ENCODE data around the gene SPRING1. TPM values are rescaled to one million over a fixed set of nuclear protein-coding genes. Genes with fewer than 3 reads are reported as not detected.

Gene SPRING1
- total RNA-seq, 1 donor from 2014 or later, result 9.1 TPM

DNA sequence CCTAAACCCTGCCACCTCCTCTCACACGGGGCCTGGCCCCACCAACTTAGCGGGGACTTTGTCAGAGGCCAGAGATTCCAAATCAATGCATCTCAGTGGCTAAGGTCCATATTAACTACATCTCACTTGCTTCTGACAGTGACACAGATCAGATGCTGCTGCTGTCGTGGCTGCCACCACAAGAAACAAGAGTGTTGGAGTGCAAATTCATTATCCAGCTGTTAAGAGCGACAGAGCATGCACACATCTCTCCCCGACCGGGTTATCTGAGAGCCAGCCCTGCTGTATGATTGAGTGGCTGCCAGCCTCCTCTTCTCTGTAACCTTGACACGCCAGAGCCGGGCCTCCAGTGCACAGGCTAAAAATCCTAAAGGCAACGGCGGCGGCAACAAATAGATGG, 40.2 kb downstream of the SPRING1 start:
- peaks cover 13% of the 10 kb centered on the region for H3K4me1 ChIP-seq
- no peak for DNase-seq (ENCODE audit: extremely low spot score in 2 of 2)
- no peaks in the 10 kb centered on the region for H3K9me3 ChIP-seq
- no peak overlapping the region for H3K4me3 ChIP-seq
- TF ChIP-seq POLR2A (IDR thresholded peaks at IDR 0.05), result no peak
- TF ChIP-seq, protein P1, sequence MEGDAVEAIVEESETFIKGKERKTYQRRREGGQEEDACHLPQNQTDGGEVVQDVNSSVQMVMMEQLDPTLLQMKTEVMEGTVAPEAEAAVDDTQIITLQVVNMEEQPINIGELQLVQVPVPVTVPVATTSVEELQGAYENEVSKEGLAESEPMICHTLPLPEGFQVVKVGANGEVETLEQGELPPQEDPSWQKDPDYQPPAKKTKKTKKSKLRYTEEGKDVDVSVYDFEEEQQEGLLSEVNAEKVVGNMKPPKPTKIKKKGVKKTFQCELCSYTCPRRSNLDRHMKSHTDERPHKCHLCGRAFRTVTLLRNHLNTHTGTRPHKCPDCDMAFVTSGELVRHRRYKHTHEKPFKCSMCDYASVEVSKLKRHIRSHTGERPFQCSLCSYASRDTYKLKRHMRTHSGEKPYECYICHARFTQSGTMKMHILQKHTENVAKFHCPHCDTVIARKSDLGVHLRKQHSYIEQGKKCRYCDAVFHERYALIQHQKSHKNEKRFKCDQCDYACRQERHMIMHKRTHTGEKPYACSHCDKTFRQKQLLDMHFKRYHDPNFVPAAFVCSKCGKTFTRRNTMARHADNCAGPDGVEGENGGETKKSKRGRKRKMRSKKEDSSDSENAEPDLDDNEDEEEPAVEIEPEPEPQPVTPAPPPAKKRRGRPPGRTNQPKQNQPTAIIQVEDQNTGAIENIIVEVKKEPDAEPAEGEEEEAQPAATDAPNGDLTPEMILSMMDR (IDR thresholded peaks at IDR 0.05), result no peak
- no peak for TF ChIP-seq POLR2AphosphoS5 (IDR thresholded peaks at IDR 0.05; ENCODE audit: insufficient read depth in 1 of 2, low read depth in 1 of 2)
- no peak overlapping the region for H3K27ac ChIP-seq
- H3K27me3 ChIP-seq, result no peaks in the 10 kb centered on the region
- intact Hi-C loops (cut with DNase I), result no loop called here
- no peaks in the 10 kb centered on the region for H3K36me3 ChIP-seq

DNA sequence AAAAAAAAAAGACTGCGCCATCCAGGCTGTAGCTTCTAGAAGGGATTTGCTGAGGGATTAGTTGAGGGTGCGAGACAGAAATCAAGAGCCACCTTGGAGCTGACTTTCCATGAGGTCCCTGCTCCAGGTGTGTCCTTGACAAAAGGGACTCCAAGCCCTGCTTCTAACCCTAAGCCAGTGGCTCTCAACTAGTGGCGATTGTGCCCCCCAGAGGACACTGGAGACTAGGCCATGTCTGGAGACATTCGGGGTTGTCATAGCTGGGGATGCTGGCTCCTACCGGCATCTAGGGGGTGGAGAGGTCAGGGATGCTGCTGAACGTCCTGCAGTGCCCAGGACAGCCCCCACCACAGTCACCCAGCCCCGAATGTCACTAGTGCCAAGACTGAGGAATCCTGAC, 40.6 kb downstream of the SPRING1 start:
- no peak for DNase-seq (ENCODE audit: extremely low spot score in 2 of 2)

DNA sequence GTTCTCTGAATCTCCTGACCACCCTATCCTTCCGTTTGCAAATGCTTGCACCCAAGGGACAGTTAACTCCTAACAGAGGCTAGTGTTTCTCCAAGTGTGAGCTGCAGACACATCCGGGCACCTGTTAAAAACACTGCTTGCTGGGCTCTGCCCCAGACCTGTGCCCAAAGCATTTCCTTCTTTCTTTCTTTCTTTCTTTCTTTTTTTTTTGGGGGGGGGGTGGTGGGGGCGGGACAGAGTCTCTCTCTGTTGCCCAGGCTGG, 42.5 kb downstream of the SPRING1 start:
- Histone ChIP-seq H3K9me3 (no peaks in the 10 kb centered on the region), H3K4me3 (no peak overlapping the region), H3K27ac (no peak overlapping the region), H3K36me3 (no peaks in the 10 kb centered on the region), H3K27me3 (no peaks in the 10 kb centered on the region), H3K4me1 (peaks cover 13% of the 10 kb centered on the region)
- DNase-seq (ENCODE audit: extremely low spot score in 2 of 2), result no peak
- TF ChIP-seq POLR2A (IDR thresholded peaks at IDR 0.05) (no peak), POLR2AphosphoS5 (IDR thresholded peaks at IDR 0.05; ENCODE audit: insufficient read depth in 1 of 2, low read depth in 1 of 2) (no peak)
- TF ChIP-seq, protein P1 (IDR thresholded peaks at IDR 0.05), result no peak
- intact Hi-C loops (cut with DNase I), result no loop called here

More for the DNA sequence above, 40.6 kb downstream of the SPRING1 start:
- no peak overlapping the region for H3K27ac ChIP-seq
- TF ChIP-seq POLR2AphosphoS5 (IDR thresholded peaks at IDR 0.05; ENCODE audit: insufficient read depth in 1 of 2, low read depth in 1 of 2), result no peak
- no peak overlapping the region for H3K4me3 ChIP-seq
- no peaks in the 10 kb centered on the region for H3K36me3 ChIP-seq
- no peaks in the 10 kb centered on the region for H3K27me3 ChIP-seq
- H3K4me1 ChIP-seq, result peaks cover 13% of the 10 kb centered on the region
- H3K9me3 ChIP-seq, result no peaks in the 10 kb centered on the region
- intact Hi-C loops (cut with DNase I), result no loop called here

DNA sequence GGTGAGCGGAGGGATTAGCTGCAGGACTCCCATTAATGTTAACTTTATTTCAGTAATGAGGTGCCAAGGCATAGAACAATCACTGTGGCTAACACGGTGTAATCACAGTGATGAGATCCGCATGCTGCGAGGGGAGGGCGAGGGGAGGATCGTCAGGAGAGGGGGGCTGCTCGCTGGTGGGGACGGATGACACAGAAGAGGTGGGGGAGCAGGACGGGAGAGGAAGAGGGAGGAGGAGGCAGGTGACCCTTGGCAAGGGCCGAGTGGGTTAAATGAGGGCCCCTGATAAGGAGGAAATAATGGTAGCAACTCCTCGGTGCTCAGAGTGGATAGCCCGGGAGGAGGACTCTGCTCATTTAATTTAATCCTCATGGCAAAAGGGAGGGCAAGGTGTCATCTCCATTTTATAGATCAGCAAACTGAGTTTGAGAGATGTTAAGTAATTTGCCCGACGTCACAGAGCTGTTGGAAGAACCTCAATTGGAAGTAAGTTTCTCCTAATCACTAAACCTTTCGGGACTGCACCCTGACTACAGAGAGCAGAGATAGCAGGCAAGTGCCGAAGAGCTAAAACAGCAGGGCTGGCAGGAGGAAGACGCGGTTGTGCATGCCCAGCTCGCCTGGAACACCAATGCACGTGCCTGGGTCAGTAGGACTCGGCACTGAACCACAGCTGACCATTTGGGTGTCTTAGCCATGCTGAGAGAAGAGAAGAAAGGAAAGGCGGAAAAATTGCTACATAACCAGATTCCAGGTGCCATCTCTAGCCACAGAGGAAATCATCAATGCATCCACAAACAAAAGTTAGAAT, 43.0 kb downstream of the SPRING1 start:
- Histone ChIP-seq H3K4me3 (no peak overlapping the region), H3K27me3 (no peaks in the 10 kb centered on the region), H3K4me1 (peaks cover 13% of the 10 kb centered on the region), H3K9me3 (no peaks in the 10 kb centered on the region), H3K36me3 (no peaks in the 10 kb centered on the region), H3K27ac (no peak overlapping the region)
- DNase-seq (ENCODE audit: extremely low spot score in 2 of 2), result no peak
- no peak for TF ChIP-seq POLR2A (IDR thresholded peaks at IDR 0.05)
- TF ChIP-seq, protein P1 (IDR thresholded peaks at IDR 0.05), result no peak
- TF ChIP-seq POLR2AphosphoS5 (IDR thresholded peaks at IDR 0.05; ENCODE audit: insufficient read depth in 1 of 2, low read depth in 1 of 2), result no peak
- intact Hi-C loops (cut with DNase I), result no loop called here

DNA sequence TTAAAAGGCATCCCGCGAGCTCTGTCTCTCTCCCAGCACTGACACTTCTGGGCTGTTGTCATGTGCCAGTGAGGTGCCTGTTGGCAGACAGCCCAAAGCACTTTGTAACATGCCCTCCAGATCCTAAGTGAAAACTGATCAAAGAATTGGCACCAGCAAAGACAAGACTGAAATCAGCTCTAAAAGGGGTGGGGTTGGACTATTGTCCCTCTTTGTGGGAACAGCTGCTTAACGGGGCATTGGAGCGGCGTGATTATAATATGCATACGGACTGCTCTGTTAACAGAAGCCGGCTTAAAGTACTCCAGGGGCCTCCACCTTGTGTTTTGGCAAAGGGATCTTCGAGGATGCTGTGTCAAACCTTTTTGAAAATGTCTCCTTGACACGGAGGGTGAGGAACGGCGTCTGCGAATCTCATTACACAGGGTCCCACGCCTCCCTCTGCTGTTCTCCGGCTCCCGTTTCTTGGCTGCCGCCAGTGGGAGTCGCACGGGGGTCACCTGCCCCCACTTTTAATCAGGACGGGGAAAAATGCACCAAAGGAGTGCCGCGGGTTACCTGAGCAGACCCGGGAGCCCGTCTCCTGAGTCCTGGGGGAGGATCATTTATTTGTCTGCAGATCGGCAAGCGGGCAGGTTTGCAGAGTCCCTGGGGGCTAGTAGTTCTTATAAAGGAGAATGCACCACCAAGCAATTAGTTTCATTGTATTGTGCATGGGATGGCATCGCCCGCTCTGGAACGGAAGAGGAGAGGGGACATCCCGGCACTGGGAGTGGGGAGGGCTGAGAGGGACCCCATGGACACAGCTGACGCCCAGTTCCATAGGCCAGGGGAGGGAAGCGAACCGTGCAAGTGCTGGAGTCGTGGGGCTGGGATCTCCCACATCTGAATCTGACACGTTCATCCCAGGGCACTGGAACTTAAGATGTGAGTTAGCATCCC, 44.3 kb downstream of the SPRING1 start:
- peak overlapping the region in 1 of 2 donors; percentile 15 for H3K4me3 ChIP-seq
- DNase-seq (ENCODE audit: extremely low spot score in 2 of 2), result no peak
- TF ChIP-seq POLR2AphosphoS5 (IDR thresholded peaks at IDR 0.05; ENCODE audit: insufficient read depth in 1 of 2, low read depth in 1 of 2) (no peak), POLR2A (IDR thresholded peaks at IDR 0.05) (no peak)
- TF ChIP-seq, protein P1 (IDR thresholded peaks at IDR 0.05), result no peak
- peaks cover 13% of the 10 kb centered on the region for H3K4me1 ChIP-seq
- no peak overlapping the region for H3K27ac ChIP-seq
- no peaks in the 10 kb centered on the region for H3K9me3 ChIP-seq
- no peaks in the 10 kb centered on the region for H3K36me3 ChIP-seq
- no peaks in the 10 kb centered on the region for H3K27me3 ChIP-seq
- intact Hi-C loops (cut with DNase I), result no loop called here

Data from vagina (tissue), 2 donors.